ENCODE measurements around the gene TOX2.
"Not testable (repeated sequence)": the region's sequence is repeated elsewhere in the genome, so short reads cannot be mapped to it uniquely, and the experiment has no call there.

Gene TOX2

DNA sequence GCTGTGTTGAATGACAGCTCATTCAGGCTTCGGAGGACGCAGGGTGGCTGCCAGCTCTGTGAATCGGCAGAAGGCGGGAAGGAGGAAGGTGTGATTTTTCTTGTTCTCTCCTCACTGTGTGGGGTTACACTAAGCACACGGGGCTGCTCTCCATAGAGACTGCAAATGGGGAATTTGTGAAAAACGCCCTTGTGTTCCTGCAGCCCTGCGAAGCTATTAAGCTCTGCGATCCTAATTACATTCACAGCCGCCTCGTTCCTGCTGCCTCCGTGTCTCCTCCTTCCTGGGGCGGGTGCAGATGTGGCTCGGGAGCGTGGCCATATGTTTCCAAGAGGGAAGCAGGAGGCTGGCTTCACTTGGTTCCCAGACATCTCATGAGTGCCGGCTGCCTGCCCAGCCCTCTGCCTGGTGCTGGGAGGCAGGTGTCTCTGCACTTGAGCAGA, 124.0 kb downstream of the TOX2 start:
- peak; percentile 53 for DNase-seq

GRCh38 chr20:44039147-44039546, 124.5 kb downstream of the TOX2 start:
- no peak for DNase-seq

DNA sequence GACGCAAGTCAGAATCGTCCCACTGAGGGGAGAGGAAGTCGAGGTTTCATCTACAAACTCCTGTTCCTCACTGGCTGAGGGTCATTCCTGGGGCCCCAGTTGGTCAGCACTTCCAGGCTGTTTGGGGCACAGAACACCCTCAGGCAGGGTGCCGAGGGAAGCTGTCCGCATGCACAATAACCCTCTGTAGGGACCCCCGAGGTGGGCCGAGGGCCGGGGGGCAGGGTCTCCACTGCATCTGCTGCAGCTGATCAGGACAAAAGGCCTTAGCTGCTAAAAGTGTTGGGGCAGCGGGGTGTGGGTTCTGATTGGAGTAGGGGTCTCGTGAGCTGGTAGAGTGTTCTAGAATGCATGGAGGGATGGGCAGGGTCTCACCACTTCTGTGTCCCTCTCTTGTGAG, 125.1 kb downstream of the TOX2 start:
- DNase-seq, result no peak

- no peak for DNase-seq
Observed at GRCh38 chr20:44040202-44040915, 125.7 kb downstream of the TOX2 start.

GRCh38 chr20:44041001-44041400, 126.3 kb downstream of the TOX2 start:
- no peak for DNase-seq

GRCh38 chr20:44044712-44045111, 130.1 kb downstream of the TOX2 start:
- not testable (repeated sequence) for DNase-seq

- no peak for DNase-seq
Observed at GRCh38 chr20:44050327-44050726, 135.7 kb downstream of the TOX2 start.

GRCh38 chr20:44050925-44051660, 136.4 kb downstream of the TOX2 start:
- no peak for DNase-seq

GRCh38 chr20:44051661-44052000, 137.0 kb downstream of the TOX2 start:
- DNase-seq, result no peak

DNA sequence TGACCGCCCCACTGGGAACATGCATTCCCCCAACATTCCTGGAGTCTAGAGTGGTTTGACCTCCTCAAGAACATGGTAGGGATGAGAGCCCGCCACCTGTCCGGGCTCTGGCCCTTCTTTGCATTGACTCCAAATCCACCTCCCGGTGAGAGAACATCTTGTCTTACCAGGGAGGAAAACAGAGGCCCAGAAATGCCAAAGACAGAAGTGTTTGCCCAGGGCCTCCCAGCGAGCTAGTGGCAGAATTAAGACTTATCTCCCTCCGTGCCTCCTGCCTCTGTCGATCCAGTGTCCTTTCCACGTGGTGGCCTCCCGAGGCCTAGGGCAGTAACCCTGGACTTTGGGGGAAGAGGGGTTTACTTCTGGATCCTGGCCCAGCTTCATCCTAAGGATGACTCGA, 137.5 kb downstream of the TOX2 start:
- DNase-seq, result no peak

GRCh38 chr20:44053046-44053445, 138.4 kb downstream of the TOX2 start:
- DNase-seq, result no peak

DNA sequence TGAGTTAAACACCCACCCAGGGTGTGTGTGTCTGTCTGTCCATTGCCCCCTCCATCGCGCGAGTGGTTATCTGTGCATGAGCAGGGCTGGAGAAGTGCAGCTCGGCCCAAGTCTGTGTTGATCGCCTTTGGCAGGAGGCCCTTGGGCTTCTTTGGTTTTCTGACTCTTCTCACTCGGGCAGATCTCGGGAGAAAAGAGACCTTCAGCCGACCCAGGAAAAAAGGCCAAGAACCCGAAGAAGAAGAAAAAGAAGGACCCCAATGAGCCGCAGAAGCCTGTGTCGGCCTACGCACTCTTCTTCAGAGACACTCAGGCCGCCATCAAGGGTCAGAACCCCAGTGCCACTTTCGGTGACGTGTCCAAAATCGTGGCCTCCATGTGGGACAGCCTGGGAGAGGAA, 139.5 kb downstream of the TOX2 start:
- DNase-seq, result no peak

- no peak for DNase-seq
Observed at GRCh38 chr20:44054849-44055248, 140.2 kb downstream of the TOX2 start.

DNA sequence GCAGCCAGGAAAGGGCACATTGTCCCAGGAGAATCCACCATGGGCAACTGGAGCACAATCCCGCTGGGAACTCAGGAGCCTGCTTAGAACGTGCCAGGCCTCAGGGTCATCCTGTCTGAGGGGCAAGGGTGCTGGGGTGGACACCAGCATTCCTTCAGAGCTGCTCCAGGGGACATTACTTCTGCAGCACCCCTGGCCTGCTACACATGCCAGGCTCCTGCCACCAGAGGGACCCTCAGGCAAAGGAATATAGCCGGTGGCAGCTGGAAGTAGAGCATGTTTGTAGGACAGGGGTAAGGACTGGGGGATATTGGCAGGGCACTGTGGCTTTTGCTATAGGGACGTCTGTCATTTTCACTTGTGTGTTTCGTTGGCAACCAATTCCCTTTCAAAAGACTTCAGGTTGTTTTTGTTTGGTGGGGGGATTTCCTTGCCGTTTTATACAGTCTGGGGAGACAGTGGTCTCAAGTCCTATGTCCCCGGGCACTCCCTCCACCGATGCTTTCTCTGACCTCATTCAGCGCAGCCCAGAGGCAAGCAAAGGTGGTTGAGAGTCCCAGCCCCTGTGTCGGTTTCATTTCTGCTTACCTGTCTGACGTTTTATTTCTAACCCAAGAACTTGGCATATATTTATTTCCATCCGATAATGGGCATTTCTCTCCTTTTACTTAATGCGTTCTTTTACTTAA, 141.5 kb downstream of the TOX2 start:
- no peak for DNase-seq

GRCh38 chr20:44057698-44058675, 143.3 kb downstream of the TOX2 start:
- peak; percentile 68 for DNase-seq

GRCh38 chr20:44064501-44065400, 150.1 kb downstream of the TOX2 start:
- DNase-seq, result no peak

- DNase-seq, result no peak
Observed at GRCh38 chr20:44065401-44066340, 151.0 kb downstream of the TOX2 start.

GRCh38 chr20:44066645-44067606, 152.3 kb downstream of the TOX2 start:
- DNase-seq, result no peak

DNA sequence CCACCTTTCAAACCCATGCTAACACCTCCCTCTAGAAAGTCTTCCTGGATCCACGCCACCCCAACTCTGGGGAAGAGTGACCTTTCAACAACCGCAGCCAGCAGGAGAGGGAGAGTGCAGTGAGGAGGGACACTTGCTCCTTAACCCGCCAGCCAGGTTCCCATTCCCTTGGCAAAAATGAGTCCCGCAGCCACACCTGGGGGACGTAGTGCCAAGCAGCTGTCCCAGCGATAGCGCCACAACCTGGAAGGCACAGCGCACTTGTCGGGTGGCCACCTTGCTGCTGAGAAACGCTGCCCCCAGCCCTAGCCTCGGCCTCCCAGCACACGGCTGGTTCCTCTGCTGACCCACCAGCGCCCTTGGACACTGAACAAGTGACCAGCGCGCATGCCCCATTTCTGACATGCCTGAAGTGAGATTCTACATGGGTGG, 153.0 kb downstream of the TOX2 start:
- DNase-seq, result no peak
